Cerebellar cortex (tissue), 1 donor: ENCODE measurements around the gene IQGAP2.

Experiments
- DNase-seq: peaks from one replicate; pipeline ENCODE4 v3.0.0-alpha.2; 2015; ENCODE audit warnings: low spot score

The IQGAP2 gene

DNA sequence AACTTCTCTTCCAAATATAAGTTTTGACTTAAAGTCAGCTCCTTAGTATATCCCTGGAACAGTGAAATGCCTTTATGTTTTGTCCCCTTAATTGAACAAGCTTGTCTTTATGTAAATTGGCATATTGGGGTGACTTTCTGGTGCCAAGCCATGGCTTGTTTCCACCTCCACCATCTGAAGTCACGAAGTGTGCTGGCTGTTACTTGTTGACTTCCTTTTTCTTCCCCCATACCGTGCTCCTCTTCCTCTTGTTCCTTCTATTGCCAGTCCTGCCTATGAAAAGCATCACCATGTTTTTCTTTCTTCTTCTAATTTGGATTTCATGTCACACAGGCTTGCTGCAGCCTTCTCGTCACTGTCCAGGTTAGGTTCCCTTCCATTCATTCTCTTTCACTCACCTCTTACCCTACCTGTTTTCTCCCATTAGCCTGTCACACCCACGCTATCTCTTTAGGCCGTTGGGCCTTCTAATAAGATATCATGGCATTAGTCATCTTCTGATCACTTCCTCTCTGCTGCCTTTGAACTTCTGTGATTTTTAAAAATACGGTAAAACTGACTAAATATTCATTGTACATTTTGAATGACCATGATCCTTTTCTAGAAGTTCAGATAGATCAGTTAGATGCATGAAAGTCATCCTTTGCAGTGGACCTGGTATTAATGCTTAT is 48.1 kb downstream of the IQGAP2 start:
- no peak for DNase-seq

DNA sequence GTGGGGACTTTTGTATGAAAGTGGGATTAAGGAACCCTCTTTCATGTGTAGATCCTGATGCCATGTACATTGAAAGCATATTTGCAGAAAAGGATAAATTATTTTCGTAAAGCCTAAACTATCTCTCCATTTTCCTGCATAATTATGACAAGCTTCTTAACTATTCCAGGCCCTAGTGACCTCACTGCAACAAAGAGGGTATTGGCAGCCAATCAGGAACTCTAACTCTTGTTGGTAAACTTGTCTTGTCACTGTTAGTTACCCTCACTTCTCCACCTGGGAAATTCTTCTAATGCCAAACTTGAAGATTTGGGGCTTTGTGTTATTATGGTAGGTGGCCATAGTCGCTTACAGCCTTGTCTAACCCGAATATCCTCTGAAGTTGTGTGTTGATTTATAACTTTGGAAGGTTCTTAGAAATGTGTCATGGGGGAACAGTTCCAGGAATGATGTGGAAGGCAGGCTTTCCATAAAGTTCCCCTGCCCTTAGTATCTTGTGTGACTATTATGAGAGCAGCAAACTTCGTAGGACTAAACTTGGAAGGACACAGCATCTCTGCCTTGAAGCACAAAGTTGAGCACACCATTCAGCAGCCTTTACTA is 52.5 kb downstream of the IQGAP2 start:
- no peak for DNase-seq

DNA sequence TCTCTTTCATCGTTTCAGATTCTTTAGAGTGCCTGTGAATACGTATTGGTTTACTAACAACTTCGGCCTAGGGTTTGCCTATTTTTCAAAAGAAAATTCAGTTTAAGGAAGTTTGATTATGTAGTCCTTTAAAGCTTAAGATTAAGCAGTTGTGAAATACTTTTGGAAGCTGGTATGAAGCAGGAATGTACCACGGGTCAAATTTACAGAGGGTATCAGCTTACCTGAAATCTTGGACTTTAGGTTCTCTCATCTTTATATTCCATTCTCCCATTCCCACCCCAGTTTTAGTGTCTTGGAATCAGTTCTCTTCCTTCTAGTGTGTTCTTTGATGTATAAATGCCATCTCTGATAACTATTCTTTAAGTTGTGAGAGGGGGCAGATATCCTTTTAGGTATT is 53.2 kb downstream of the IQGAP2 start:
- DNase-seq, result no peak

DNA sequence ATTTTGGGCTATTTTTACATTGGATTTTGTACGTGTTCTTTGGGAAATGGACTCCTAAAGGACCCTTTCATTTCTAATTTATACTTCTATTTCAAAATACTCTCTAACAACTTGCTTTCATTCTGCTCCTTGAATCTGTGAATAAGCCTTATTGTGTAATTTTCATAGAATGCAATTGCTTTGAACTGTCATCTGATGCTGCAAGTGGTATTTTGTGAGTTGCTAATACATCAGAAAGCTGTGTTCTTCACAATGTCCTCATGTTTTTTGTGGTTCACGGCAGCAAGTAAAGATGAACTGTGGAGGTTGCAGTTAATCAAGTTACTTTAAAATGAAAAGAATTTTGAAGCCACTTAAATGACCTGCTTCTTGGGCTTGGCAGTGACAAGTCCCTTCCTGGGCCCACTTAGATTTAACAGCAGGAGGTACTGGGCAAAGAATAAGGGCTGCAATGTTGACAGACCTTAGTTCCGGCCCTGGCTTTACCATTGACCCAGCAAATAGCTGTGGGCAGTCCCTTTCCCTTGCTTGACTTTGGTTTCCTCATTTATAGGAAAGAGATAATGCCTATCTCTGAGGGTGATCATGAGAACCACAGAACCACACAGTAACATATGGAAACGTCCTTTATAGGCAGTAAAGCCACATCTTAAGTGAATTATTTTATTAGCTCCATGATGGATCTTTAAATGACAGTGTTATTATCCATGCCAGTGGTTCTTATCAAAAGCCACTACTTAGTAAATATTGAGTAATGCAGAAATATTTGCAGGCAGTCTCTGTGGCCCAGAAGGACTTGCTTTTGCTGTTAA is 54.8 kb downstream of the IQGAP2 start:
- DNase-seq, result no peak

DNA sequence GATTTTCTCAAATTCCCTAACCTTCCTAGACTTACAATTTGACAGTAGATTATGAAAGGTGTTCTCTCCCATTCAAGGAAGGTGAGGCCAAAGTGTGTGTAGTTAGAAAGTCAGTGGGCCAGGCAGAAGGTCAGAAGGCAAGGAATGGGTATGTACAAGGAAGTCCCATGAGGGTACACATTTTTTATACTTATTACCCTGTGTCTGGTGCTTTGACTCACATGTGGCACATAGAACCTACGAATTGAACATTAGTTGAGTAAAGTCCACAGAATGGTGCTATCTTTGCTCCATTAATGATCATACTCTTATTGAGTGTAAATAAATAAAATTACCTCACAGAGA is 55.4 kb downstream of the IQGAP2 start:
- DNase-seq, result no peak

DNA sequence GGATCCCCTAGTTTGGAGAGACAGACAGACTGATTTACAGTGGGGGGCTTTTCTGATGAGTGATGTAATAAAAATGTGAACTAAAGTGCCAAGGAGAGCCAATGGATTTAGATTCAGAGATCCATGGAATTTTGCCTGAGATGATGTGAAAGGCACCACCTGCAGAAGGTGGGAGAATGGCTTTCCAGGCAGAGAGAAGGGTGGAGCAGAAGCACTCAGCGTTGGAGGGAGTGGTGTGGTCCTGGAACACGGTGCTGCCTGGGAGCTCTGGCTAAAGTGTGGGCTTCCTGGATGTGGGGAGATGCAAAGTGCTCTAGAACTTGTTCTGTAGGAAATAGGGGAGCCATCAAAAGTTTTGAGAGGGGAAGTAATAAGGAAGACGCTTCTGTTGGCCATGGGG is 57.0 kb downstream of the IQGAP2 start:
- DNase-seq, result no peak

DNA sequence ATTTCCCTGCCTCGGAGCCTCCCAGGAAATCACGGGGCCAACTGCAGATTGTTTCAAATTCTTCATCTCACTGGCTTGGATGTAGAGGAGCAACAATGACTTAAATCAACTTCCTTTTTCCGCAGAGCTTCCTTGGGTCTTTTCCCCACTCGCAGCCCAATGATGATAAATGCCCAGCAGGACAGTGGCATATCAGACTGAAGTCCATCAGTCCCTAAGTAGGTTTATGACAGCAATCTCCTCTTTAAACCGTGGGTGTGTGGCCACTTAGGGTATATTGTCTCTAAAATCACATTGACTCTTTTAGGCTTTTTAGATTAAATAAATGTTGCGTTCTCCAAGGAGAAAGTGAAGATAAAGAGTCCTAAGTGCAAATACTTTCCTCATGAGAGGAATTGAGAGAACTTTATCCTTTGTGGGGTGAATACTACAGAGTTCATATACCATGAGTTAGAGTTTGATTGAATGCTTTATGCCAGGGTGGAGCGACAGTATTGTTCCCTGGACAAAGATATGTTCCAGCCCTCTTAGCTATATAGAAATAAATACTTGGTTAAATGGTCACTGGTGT is 59.1 kb downstream of the IQGAP2 start:
- DNase-seq, result no peak

DNA sequence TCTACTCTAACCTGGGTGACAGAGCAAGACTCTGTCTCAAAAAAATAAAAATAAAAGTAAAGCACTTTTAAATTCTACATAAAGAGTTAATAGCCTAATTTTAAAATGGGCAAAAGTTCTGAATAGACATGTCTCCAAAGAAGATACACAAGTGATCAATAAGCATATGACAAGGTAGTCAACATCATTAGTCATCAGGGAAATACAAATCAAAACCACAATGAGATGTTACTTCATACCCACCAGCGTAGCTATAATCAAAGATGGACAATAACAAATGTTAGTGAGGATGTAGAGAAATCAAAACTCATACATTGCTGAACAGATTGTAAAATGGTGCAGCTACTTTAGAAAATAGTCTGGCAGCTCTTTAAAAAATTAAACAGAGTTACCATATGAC is 64.1 kb downstream of the IQGAP2 start:
- no peak for DNase-seq

DNA sequence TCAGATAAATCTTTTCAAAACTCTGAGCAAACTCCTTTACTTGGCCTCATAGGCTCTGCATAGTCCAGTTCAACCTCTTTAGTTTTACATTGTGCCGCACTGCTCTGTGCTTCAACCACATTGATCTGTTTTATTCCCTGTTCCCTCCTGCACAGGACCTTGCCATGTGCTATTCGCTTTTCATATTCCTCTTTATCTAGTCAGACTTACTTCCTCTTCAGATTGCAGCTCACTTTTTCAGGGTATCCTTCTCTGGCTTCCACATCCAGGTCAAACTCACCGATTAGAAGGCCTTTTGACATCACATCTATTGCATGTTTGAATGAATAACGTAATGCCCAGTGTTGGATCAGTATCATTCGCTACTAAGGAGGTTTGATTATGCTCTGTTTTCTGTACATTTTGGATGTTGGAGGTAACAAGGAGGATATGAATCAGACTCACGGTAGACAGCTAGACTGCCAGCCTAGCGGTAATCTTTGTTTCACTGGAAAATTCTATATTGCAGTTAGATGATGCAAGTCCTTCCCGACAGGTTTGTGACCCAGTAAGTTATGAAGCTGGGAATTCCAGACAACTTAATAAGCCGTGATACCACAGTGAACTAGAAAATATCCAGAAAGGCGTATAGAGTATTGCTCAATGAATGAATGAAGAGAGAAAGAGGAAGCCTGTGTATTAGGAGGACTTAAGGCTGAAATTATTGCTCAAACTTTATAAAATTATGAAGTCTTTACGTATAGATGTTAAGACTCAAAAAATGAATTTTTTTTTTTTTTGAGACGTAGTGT is 65.7 kb downstream of the IQGAP2 start:
- no peak for DNase-seq

DNA sequence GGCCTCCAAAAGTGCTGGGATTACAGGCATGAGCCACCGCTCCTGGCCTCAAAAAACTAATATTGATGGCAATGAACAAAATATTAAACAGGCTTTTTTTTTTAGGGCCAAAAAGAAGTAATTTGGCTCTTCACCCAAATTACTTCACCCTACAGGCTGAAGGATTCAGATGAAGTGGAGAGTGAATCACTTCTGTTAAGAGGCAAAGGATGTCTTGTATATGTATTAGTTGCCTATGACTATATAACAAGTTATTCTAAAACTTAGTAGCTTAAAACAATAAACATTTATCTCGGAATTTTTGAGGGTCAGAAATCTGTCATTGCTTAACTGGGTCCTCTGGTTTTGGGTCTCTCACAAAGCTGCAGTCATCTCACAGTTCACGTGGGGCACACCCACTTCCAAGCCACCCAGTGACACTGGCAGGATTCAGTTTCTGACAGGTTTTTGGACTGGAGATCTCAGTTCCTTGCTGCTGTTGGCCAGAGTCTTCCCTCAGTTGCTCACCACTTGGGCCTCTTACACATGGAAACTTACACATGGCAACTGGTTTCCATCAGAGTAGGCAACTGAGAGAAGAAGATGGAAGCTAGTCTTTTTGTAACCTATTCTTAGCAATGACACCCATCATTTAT is 66.7 kb downstream of the IQGAP2 start:
- no peak for DNase-seq

DNA sequence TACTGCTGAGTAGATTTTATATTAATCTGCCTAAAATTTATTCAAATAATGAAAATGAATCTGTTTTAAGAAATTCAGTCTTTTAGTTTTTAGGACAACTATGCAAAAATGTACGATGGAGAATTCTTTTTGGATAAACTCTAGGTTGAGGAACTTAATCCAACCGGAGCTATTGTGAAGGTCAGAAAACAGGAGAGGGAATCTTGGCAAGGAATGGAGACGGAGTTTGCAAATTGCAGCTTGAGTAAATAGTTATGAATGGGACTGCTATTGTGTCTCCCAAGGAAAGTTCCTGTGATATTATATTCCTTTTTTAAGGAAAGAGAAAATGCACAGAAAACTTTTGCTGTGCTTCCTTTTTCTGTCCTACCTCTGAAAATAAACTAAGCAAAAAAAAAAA is 67.9 kb downstream of the IQGAP2 start:
- DNase-seq, result no peak

DNA sequence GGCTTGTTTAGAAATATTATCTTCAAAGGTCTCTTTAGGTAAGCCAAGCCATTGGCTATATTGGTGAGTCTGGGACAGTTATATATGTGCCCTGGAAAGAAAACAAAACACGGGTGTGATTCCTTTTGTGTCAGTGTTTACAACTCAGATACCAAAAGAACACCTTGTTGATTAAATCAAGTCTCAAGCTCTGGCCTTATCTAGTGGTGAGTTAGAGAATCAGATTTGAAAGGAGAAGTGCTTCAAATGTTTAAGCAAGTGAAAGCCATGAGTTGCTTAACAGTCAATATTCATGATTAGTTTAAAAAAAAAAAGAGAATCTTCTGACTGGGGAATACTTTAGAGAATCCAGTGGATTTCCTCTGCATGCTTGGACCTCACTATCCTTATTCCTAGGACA is 68.3 kb downstream of the IQGAP2 start:
- no peak for DNase-seq

DNA sequence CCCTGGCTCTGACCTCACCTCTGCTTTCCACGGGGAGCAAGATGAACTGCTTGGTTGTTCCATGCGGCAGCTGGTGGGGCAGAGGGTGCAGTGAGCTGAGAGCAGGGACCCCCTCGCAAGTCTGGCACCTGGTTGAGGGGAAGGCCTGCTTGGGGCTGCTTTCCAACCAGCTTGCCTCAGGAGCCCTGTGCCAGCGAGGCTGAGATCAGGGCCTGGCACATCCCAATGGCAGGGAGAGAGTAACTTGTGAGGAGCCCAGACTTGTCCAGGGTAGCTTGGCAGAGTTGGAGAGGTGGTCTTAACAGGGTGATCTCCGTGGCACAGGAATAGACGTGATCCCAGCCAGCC is 68.9 kb downstream of the IQGAP2 start:
- no peak for DNase-seq

DNA sequence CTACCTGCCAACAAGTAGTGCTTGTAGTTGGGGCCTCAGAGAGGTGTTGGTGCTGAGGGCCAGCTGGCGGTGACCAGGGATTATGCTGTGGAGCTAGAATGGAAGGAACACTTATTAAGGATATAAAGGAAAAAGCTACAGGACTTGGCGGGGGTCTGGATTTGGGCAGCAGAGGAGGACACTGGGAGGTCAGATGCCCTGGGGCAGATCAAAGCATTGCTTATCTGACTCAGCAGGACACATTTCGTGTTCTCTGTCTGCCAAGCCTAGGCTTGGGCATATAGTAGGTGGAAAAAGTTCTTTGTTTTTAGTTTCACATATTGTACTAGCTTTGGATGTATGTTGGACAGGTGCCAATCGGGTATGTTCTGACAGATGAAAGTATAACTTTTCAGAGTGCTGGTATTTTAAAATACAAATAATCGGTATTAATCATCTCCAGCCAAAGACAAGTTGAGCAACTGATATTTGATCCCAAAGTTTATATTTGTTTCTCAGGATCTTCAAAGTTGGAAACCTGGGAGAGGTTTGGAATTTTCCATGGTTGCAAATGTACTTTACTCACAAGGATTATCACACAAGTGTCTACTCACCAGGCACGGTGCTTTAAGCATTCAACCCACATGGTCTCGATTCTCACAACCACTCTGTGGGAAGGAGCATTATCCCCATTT is 69.4 kb downstream of the IQGAP2 start:
- no peak for DNase-seq

DNA sequence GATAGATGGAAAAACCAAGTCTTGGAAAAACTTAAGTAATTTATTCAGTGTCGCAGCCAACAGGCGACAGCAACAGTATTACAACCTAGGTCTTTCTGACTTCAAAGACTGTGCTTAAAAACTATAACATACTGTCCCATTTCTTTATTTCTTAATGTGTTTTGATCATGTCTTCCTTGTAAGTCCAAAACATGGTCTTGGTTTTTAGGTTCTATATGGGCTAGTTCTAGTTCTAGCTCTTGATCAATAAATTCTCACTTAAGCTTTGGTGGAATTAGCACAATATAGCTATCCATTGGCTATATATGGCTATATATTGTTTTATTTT is 69.9 kb downstream of the IQGAP2 start:
- DNase-seq, result no peak

DNA sequence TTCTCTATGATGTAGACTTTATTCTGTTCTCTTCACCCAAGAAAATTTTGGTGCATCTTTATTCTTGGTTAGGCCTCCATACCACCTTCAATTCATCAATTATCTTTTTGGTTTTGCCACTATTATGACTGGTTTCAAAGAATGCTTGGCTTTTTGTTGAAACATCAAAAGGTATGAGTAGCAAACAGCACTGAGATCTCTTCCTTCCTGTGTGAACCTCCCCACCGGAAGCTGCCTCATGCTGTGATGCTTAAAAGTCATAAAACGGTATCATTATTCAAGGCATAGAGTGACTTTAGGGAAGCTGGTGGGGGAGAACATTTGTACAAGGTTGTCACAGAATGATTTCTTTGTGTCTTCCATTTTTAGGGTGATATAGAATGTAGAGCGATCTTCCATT is 70.6 kb downstream of the IQGAP2 start:
- no peak for DNase-seq

DNA sequence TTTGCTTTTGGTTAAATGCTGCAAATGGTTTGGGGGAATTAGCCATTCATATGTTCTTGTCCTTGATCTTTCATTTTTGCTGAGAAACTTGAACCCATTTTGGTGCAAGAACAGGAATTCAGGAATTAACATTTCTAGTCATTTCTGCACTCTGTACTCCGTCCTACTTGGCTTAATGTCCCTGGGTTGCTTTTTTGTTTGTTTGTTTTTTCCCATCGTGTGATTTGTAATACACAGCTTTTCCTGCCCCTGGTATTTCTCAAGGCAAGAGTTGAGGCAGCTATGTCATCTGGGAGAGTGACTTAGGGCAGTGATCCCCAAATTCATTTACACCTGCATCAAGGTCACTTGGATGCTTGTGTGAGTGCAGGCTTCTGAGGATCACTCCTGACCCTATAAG is 71.3 kb downstream of the IQGAP2 start:
- DNase-seq, result no peak

DNA sequence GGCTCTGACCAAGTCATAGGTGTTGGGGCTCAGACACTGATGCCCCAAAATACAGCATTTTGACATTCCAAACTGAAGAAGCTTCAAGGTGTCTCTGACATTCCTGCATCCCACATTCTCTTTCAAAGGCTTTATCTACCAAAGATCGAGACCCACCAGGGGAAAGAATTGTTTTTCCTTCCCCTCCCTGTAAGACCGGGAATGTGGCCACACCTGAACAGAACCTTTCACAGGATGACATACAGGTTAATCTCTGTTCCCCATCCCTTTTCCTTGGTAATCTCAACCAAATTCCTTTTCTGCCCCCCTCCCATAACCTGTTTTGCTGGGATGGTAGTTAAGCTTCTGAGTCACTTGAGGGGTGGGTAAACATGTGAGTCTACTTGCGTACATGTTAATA is 72.3 kb downstream of the IQGAP2 start:
- no peak for DNase-seq

DNA sequence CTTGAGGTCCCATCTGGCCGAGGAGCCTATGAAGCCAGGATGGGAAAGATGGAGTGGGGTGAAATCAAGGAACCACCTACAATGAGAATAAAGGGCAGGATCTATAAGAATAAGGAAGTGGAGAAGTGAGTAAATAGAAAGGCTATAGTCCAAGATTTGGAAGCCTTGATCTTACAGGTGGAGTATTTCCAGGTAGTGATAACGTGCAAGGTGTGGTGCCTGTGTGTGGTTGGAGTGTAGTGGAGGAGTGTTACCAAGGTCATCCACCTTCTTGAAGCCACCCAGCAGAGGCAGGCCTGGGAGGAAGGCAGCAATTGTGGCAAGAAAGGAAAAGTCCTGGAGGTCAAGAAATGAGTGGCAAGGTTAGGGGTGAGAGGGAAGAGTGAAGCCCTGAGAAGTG is 72.9 kb downstream of the IQGAP2 start:
- no peak for DNase-seq

DNA sequence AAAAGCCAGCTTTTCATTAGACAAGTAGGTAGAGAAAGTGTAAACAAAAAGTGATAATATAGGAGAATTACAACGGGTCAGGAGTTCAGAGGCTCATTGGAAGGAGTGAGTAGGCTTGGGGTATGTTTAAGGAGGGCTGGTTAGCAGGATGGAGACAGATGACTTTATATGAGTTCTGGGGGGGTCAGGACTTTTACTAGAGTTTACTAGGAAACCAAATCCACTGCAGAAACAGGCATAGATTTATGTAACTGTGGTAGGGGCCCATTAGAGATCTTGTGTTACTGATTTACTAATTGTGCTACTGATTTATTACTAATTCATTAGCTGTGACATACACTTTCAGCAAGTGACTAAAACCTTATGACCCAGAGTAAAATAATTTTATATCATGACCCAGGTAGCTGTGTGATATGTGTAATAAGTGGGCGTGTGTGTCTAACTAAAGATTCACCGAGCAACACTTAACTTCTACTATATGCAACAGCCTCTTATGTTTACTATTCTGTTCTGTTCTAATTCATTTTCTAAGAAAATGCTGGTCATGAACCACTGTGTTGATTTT is 73.5 kb downstream of the IQGAP2 start:
- no peak for DNase-seq

DNA sequence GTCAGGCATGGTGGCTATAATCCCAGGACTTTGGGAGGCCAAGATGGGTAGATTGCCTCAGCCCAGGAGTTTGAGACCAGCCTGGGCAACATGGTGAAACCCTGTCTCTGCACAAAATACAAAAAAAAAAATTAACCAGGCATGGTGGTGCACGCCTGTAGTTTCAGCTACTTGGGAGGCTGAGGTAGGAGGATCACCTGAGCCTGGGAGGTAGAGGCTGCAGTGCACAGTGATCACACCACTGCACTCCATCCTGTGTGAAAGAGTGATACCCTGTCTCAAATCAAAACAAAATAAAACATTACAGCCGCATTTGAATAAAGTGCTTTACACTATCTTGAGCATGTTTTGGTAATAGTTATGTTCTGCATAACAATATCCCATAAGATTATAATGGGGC is 74.0 kb downstream of the IQGAP2 start:
- no peak for DNase-seq
